Stimulated activated CD4-positive, alpha-beta T cell treated with anti-CD3 and anti-CD28 coated beads, Interleukin-1b, Interleukin-23, amount 100 ng/mL, for 24 hours (primary cell): ENCODE measurements around the gene RP9.
A peak's percentile ranks its signal among the peaks of the same experiment; 100 is the strongest.

ENCODE experiments used
- DNase-seq, 4 experiments: peaks; one replicate each; pipeline ENCODE4 v3.0.0-alpha.2; 2020; ENCODE audit warnings: low read depth in 4 of 4, low spot score in 1 of 4

RP9 gene

GRCh38 chr7:33066771-33067170, 42.4 kb downstream of the RP9 start:
- DNase-seq, result no peak

DNA sequence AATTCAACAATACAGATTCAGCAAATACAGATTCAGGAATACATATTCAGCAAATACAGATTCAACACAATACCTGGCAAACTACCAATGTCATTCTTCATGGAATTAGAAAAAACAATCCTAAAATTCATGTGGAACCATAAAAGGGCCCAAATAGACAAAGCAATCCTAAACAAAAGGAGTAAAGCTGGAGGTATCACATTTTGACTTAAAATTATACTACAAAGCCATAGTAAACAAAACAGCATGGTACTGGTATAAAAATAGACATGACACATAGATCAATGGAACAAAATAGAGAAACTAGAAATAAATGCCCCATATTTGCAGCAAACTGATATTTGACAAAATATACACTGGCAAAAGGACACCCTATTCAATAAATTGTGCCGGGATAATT, 43.2 kb downstream of the RP9 start:
- DNase-seq, result no peak

GRCh38 chr7:33062782-33063443, 46.3 kb downstream of the RP9 start:
- peak; percentile 81 to 92 (median 84) for DNase-seq

- DNase-seq, result peak; percentile 4 to 13 (median 8)
Measured at GRCh38 chr7:33062023-33062781, 47.0 kb downstream of the RP9 start, which contains the start of gene NT5C3A. NT5C3A (minus strand) TSS chr7:33062776; CDS start chr7:33062705, 71 bp downstream.

DNA sequence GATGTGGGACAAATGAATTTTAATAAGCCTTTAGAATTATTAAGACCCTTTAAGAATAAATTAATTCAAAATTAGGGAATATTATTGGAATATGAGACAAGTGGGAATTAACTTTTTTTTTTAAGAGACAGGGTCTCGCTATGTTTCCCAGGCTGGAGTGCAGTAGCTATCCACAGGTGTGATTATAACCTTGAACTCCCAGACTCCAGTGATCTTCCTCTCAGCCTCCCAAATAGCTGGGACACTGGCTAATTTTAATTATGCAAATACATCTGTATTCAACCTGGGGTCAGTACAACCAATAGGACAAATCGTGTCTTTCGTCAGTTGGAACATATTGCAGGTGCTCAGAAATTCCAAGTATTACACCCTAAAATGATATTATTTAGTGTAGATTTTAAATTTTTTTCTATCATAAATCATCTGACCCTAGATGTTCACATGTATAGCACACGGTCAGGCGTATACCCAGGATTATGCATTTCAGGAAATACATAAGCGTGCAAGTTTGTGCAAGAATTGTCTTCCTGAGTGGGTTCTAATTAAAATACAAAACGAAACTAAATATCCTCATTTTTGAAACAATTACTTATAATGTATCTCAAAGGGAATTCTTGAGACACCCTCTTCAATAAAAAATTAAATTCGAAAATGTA, 47.8 kb downstream of the RP9 start:
- DNase-seq, result no peak

- DNase-seq, result no peak
Measured at GRCh38 chr7:33059635-33060034, 49.6 kb downstream of the RP9 start.

DNA sequence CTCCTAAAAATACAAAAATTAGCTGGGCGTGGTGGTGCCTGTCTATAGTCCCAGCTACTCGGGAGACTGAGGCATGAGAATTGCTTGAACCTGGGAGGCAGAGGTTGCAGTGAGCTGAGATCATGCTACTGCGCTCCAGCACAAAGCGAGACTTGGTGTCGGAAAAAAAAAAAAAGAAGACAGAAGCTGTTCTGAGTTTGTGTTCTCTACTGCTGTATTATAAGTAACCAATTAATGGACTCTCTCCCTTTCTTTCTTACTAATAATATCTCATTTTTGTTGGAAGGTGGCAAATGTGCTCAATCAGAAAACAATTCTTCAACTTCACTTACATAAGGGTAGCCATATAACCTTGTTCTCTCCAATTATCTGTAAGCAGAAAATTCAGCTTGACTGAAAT, 54.0 kb downstream of the RP9 start:
- no peak for DNase-seq

DNA sequence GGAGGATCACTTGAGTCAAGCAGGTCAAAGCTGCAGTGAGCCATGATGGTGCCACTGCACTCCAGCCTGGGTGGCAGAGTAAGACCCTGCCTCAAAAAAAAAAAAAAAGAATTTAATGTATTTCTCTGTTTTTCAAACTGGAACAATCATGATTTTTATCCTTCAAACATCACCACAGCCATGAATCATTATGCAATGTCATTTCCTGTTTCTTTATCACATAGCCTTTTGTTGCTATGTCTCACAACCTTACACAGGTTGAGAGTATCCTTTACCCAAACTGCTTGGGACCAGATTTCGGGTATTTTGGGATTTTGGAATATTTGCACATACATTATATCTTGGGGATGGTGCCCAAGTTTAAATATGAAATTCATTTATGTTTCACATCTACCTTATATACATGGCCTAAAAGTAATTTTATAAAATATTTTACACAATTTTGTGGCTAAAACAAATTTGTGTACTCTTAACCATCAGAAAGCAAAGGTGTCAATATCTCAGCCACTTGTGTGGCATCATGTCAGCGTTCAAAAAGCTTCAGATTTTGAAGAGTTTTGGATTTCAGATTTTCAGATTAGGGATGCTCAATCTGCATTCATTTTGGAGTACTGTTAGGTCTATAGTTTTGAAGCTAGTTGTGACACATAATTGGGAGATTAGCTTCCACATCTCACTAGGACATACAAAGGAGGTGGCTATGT, 54.8 kb downstream of the RP9 start:
- no peak for DNase-seq

GRCh38 chr7:33053721-33054120, 55.5 kb downstream of the RP9 start:
- DNase-seq, result no peak

- DNase-seq, result no peak
Measured at GRCh38 chr7:33050535-33051318, 58.5 kb downstream of the RP9 start.

- DNase-seq, result no peak
Measured at GRCh38 chr7:33048704-33049103, 60.5 kb downstream of the RP9 start.

DNA sequence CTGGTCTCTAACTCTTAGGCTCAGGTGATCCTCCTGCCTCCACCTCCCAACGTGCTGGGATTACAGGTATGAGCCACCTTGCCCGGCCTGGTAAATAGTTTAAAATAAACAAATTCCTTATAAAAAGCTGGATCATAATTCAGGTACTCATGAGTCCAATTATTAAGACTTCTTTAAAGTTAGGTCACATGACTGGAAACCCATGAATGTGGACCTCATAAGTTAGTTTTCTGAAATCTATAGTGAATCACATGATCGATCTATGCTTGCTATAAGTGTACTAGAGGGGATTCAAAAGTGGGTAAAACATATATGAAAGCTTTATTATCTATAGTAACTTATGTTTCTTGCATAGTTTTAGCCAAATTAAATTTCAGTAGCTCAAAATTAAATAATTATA, 60.9 kb downstream of the RP9 start:
- DNase-seq, result no peak

GRCh38 chr7:33044986-33045385, 64.2 kb downstream of the RP9 start:
- no peak for DNase-seq
